SJSA1 (cell line): Measurements from ENCODE around the gene PURA. TPM values are rescaled to one million over a fixed set of nuclear protein-coding genes. Genes with fewer than 3 reads are reported as not detected.
A peak's percentile ranks its signal among the peaks of the same experiment; 100 is the strongest.

Experiments
- DNase-seq, 2 experiments: peaks; one replicate each; pipeline ENCODE4 v3.0.0-alpha.2; 2015 to 2020; ENCODE audit warnings: low spot score in 2 of 2, low read depth in 1 of 2
- H3K27ac ChIP-seq: fragments of 250-450 bp; sonication (Bioruptor Pico); 2 replicates; pipeline ENCODE4 v1.5.1; 2020; ENCODE audit warnings: mild to moderate bottlenecking, moderate library complexity
- H3K27me3 ChIP-seq: fragments of 250-450 bp; sonication (Bioruptor Pico); replicated peaks from 2 replicates; pipeline ENCODE4 v1.5.1; 2020; ENCODE audit warnings: mild to moderate bottlenecking, moderate library complexity
- H3K36me3 ChIP-seq: fragments of 250-450 bp; sonication (Bioruptor Pico); 2 replicates; pipeline ENCODE4 v1.5.1; 2020; ENCODE audit warnings: mild to moderate bottlenecking
- H3K4me1 ChIP-seq: fragments of 250-450 bp; sonication (Bioruptor Pico); replicated peaks from 2 replicates; pipeline ENCODE4 v1.6.1; 2021; ENCODE audit warnings: mild to moderate bottlenecking
- H3K4me3 ChIP-seq: fragments of 250-450 bp; sonication (Bioruptor Pico); 2 replicates; pipeline ENCODE4 v1.5.1; 2020; ENCODE audit warnings: mild to moderate bottlenecking
- H3K9me3 ChIP-seq: fragments of 250-450 bp; sonication (Bioruptor Pico); replicated peaks from 2 replicates; pipeline ENCODE4 v1.5.1; 2020; ENCODE audit warnings: mild to moderate bottlenecking
- total RNA-seq: library from RNA; depleted of rRNA; stranded (reverse); fragments of >200 nt; shearing (Covaris generic); gene quantifications from 2 replicates; pipeline ENCODE4 v1.2.3, GENCODE V29; 2014; rRNA removed

Gene PURA
- total RNA-seq, 1 experiment from 2014 or later: 16.7 TPM

DNA sequence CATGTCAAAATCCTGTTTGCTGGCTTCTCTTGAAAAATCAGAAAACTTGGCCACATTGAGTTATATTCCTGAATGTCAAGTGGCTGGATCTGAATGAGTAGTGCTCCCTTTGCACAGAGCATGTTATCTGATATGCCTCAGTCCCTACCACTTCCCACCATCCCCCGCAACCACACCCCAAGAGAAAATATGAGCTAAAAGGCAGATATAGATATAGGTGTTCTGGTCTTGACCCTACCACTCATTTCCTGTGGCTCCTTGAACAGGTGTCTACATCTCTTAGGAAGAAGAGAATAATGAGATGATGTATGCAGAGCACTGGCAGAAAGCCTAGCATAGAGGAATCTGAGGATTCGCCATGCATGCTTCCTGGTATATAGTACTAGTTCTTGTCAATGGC lies 54.5 kb downstream of the PURA start:
- H3K36me3 ChIP-seq: no peaks in the 10 kb centered on the region
- H3K4me1 ChIP-seq: no peaks in the 10 kb centered on the region
- DNase-seq: no peak
- H3K4me3 ChIP-seq: no peak overlapping the region
- H3K27me3 ChIP-seq: no peaks in the 10 kb centered on the region
- H3K9me3 ChIP-seq: no peaks in the 10 kb centered on the region
- no peak overlapping the region for H3K27ac ChIP-seq

- H3K27ac ChIP-seq: no peak overlapping the region
- no peak for DNase-seq
Observed at GRCh38 chr5:140169410-140169809, 55.5 kb downstream of the PURA start.

DNA sequence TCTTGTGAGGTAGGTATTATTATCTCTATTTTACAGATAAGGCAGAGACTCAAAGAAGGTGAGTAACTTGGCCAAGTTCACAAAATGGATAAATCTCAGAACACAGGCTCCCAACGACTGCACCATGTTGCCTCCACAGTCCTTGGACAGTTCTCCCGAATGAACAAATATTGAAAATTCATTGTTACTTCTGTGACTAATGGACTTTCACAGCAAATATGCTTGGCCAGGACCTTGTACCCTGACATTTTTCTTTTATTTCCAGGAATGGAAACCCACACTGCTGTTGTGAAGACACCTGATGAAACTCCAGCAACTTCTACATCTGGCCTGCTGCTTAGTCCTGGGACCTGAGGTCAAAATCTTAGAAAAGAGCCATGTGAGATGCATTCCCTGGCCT lies 58.6 kb downstream of the PURA start:
- Histone ChIP-seq H3K9me3 (no peaks in the 10 kb centered on the region), H3K4me3 (no peak overlapping the region), H3K27me3 (no peaks in the 10 kb centered on the region), H3K4me1 (peaks cover 12% of the 10 kb centered on the region), H3K27ac (no peak overlapping the region), H3K36me3 (no peaks in the 10 kb centered on the region; the same call in 1 of the 2 replicates)
- no peak for DNase-seq

More at GRCh38 chr5:140169410-140169809, 55.5 kb downstream of the PURA start:
- Histone ChIP-seq H3K4me3 (no peak overlapping the region), H3K27me3 (no peaks in the 10 kb centered on the region), H3K36me3 (no peaks in the 10 kb centered on the region), H3K9me3 (no peaks in the 10 kb centered on the region), H3K4me1 (peaks cover under 1% of the 10 kb centered on the region)

GRCh38 chr5:140174014-140174413 lies 60.1 kb downstream of the PURA start:
- no peak overlapping the region for H3K27ac ChIP-seq
- no peaks in the 10 kb centered on the region for H3K9me3 ChIP-seq
- H3K27me3 ChIP-seq: no peaks in the 10 kb centered on the region
- H3K4me1 ChIP-seq: peaks cover 12% of the 10 kb centered on the region
- H3K4me3 ChIP-seq: no peak overlapping the region
- H3K36me3 ChIP-seq: no peaks in the 10 kb centered on the region; the same call in 1 of the 2 replicates
- DNase-seq: no peak

- DNase-seq: peak; percentile 92 to 95
- peak within 1 kb of the TSS; percentile 39 for H3K27ac ChIP-seq
- H3K27me3 ChIP-seq: no peaks in the 10 kb centered on the region
- peaks cover 12% of the 10 kb centered on the region for H3K4me1 ChIP-seq
- H3K4me3 ChIP-seq: peak within 1 kb of the TSS; percentile 64
- no peaks in the 10 kb centered on the region; the same call in 1 of the 2 replicates for H3K36me3 ChIP-seq
- no peaks in the 10 kb centered on the region for H3K9me3 ChIP-seq
Observed at GRCh38 chr5:140174465-140175366, 60.8 kb downstream of the PURA start, which contains the start of gene CYSTM1. TSS of gene CYSTM1 (plus strand) at chr5:140175188. CDS start at chr5:140194466, 19,278 bp downstream.

Other genes with a start within 250 kb of the PURA start
- not detected in 2 replicates for gene NRG2, start 70.8 kb upstream of the PURA start, total RNA-seq
- 4.7 and 5.5 TPM in 2 replicates for gene IGIP, start 11.8 kb downstream of the PURA start, total RNA-seq
- gene CYSTM1, start 61.1 kb downstream of the PURA start, total RNA-seq: 12.6 and 17.5 TPM in 2 replicates
- 200 and 218 TPM in 2 replicates for gene PFDN1, start 189.0 kb downstream of the PURA start, total RNA-seq
- 44.2 and 46.9 TPM in 2 replicates for gene HBEGF, start 232.5 kb downstream of the PURA start, total RNA-seq
- not detected in 2 replicates for gene SLC4A9, start 246.1 kb downstream of the PURA start, total RNA-seq